Upper lobe of right lung (tissue), 1 donor: Measurements from ENCODE around the gene PERM1. TPM values are rescaled to one million over a fixed set of nuclear protein-coding genes. Genes with fewer than 3 reads are reported as not detected.
A peak's percentile ranks its signal among the peaks of the same experiment; 100 is the strongest.

Experiments used
- ATAC-seq: fragments of 200-7000 bp; cut with Tn5 transposase; one replicate; pipeline ENCODE4 v1.9.1; 2020; ENCODE audit warnings: mild to moderate bottlenecking, moderate library complexity
- DNase-seq: peaks from one replicate; pipeline ENCODE4 v3.0.0-alpha.2; 2020
- H3K27ac ChIP-seq: fragments of 200-600 bp; one replicate; pipeline ENCODE4 v1.8.0; 2022
- H3K27me3 ChIP-seq: fragments of 200-600 bp; one replicate; pipeline ENCODE4 v1.8.0; 2022; ENCODE audit warnings: mild to moderate bottlenecking
- H3K36me3 ChIP-seq: fragments of 200-600 bp; one replicate; pipeline ENCODE4 v1.8.0; 2022
- H3K4me1 ChIP-seq: fragments of 200-600 bp; one replicate; pipeline ENCODE4 v1.8.0; 2022
- H3K4me3 ChIP-seq: fragments of 200-600 bp; one replicate; pipeline ENCODE4 v1.8.0; 2022; ENCODE audit warnings: mild to moderate bottlenecking
- H3K9me3 ChIP-seq: fragments of 200-600 bp; one replicate; pipeline ENCODE4 v1.8.0; 2022
- CTCF ChIP-seq: fragments of 200-600 bp; IDR thresholded peaks from one replicate; pipeline ENCODE4 v1.8.0; 2022; ENCODE audit warnings: antibody characterized with exemption
- intact Hi-C: fragments of 100-400 bp; cut with DNase I; formaldehyde crosslinking; loops from one replicate; pipeline ENCODE4 v1.11.0; 2022
- total RNA-seq: library from RNA; stranded (reverse); fragmentation: NEBNext Ultra II Directional; extraction: Animal tissue kit (Norgen Biotek cat#: 25700); gene quantifications from one replicate; pipeline ENCODE4 v1.2.1, GENCODE V29; 2021
- donor health status: DM: no; HTN: yes; CAD: no; lungs with severe emphysema.

PERM1 gene
- total RNA-seq, 1 donor from 2014 or later: 0.35 TPM

DNA sequence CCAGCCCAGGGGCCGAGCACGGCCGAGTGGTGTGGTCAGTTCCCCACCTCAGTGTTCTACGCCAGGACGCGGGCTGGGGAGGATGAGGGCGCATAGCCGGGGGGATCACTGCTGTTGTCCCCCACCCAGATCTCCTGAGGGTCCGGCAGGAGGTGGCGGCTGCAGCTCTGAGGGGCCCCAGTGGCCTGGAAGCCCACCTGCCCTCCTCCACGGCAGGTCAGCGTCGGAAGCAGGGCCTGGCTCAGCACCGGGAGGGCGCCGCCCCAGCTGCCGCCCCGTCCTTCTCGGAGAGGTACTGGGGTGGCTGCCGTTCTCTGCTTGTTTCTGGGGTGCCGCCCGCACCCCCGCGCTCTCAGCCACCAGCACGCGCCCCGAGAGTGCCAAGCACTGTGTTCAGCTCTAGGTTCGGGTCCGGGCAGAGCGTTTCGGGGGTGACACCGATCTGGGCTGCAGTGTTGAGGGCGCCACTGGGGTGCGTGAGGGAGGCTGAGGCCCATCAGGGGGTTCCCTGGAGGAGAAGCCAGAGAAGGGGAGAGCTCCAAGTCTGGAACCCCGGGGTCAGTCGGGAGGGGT lies 40.8 kb downstream of the PERM1 start:
- H3K4me1 ChIP-seq: peaks cover 22% of the 10 kb centered on the region
- H3K27ac ChIP-seq: no peak overlapping the region
- ATAC-seq (no peak), DNase-seq (no peak)
- no peak for TF ChIP-seq CTCF
- H3K36me3 ChIP-seq: peaks cover 12% of the 10 kb centered on the region
- H3K27me3 ChIP-seq: peaks cover 65% of the 10 kb centered on the region
- H3K9me3 ChIP-seq: no peaks in the 10 kb centered on the region
- H3K4me3 ChIP-seq: peak overlapping the region; percentile 36
- intact Hi-C loops: no loop called here

GRCh38 chr1:940107-941014 lies 41.5 kb downstream of the PERM1 start:
- ATAC-seq: peak; percentile 3
- peaks cover 5% of the 10 kb centered on the region for H3K36me3 ChIP-seq
- peaks cover 22% of the 10 kb centered on the region for H3K4me1 ChIP-seq
- TF ChIP-seq CTCF: no peak
- H3K4me3 ChIP-seq: peak overlapping the region; percentile 36
- H3K9me3 ChIP-seq: no peaks in the 10 kb centered on the region
- H3K27ac ChIP-seq: peak overlapping the region; percentile 30
- DNase-seq: no peak
- H3K27me3 ChIP-seq: peaks cover 73% of the 10 kb centered on the region
- intact Hi-C loops: no loop called here

GRCh38 chr1:939511-940106 lies 42.3 kb downstream of the PERM1 start:
- peaks cover 22% of the 10 kb centered on the region for H3K4me1 ChIP-seq
- ATAC-seq (no peak), DNase-seq (no peak)
- intact Hi-C loops: no loop called here
- TF ChIP-seq CTCF: no peak
- no peak overlapping the region for H3K4me3 ChIP-seq
- H3K9me3 ChIP-seq: no peaks in the 10 kb centered on the region
- no peaks in the 10 kb centered on the region for H3K36me3 ChIP-seq
- no peak overlapping the region for H3K27ac ChIP-seq
- H3K27me3 ChIP-seq: peaks cover 78% of the 10 kb centered on the region

DNA sequence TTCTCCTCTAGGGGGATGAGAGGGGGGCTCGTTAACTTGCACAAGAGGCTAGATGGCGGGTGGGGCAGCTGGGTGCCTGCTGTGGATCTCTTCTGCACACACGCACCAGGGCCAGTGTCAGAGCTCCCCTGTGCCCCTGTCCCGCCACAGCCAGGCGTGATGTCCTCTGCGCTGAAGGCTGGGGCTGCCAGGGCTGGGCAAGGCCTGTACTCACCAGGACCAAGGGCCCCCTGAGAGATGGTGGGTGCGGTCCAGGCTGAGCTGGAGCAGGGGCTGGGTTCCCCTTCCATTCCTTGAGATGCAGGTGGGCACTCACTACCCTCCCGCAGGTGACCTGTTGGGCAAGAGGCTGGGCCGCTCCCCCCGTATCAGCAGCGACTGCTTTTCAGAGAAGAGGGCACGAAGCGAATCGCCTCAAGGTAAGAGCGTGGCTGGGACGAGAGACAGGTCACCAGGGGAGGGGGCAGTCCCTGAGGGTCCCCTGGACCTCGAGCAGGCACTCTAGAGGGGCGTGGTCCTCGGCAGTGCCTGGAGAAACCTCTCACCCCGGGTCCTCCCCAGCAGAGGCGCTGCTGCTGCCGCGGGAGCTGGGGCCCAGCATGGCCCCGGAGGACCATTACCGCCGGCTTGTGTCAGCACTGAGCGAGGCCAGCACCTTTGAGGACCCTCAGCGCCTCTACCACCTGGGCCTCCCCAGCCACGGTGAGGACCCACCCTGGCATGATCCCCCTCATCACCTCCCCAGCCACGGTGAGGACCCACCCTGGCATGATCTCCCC lies 43.0 kb downstream of the PERM1 start:
- Histone ChIP-seq H3K4me1 (peaks cover 22% of the 10 kb centered on the region), H3K36me3 (no peaks in the 10 kb centered on the region), H3K9me3 (no peaks in the 10 kb centered on the region), H3K27me3 (peaks cover 78% of the 10 kb centered on the region), H3K27ac (no peak overlapping the region), H3K4me3 (no peak overlapping the region)
- TF ChIP-seq CTCF: no peak
- intact Hi-C loops: no loop called here
- ATAC-seq (no peak), DNase-seq (no peak)

DNA sequence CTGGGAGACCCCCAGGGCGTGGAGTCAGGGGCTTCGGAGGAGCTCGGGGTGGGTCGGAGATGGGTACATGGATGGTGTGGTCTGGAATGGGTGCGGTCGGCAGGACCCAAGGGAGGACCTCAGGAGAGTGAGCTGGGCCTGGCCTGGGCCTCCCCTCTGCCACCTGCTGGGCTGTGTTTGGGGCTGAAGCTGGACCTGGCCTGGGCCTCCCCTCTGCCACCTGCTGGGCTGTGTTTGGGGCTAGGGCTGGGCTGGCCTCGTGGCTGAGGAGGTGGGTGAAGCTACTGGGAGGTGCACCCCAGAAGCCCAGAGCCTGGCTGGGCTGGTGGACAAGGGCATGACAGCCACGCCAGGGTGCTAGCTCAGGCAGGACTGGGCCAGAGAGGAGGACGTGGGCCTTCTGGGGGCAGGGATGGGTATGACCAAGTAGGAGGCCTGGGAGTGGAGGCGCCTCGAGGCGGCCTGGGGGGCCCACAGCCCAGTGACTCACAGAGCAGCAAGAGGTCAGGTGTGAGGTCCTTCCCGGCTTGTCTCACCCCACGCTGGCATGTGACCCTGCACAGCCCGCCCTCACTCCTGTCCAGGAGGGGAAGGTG lies 43.7 kb downstream of the PERM1 start:
- H3K27ac ChIP-seq: no peak overlapping the region
- H3K27me3 ChIP-seq: peaks cover 77% of the 10 kb centered on the region
- H3K4me3 ChIP-seq: no peak overlapping the region
- H3K4me1 ChIP-seq: peaks cover 22% of the 10 kb centered on the region
- no peaks in the 10 kb centered on the region for H3K36me3 ChIP-seq
- peak; percentile 43 for ATAC-seq
- TF ChIP-seq CTCF: peak; percentile 33
- H3K9me3 ChIP-seq: no peaks in the 10 kb centered on the region
- intact Hi-C loops: no loop called here
- no peak for DNase-seq
